Activated CD8-positive, alpha-beta memory T cell treated with anti-CD3 and anti-CD28 coated beads, Interleukin-2, amount 50 U/mL, for 24 hours (primary cell): ENCODE measurements around the gene OVCH1.
"Not testable (repeated sequence)": the region's sequence is repeated elsewhere in the genome, so short reads cannot be mapped to it uniquely, and the experiment has no call there.

Experiments used
- DNase-seq: peaks from one replicate; pipeline ENCODE4 v3.0.0-alpha.2; 2020; ENCODE audit errors: extremely low read depth

OVCH1 gene

DNA sequence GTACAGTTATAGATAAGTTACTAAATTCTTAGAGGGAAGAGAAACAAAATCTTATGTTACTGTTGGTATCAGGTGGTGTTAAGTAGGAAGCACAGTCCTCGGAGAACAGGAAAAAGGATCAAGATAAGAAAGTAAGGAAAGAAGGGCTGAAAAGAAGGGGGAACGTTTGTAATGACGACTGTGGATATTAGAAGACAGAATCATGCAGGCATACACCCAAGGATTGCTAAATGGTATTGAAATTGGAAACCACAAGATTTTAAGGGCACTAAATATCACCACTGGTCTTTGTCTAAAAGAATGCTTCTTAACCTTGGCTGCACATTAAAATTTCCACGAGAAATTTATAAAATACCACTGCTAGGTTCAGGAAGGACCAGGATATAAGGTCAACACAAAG lies 82.4 kb downstream of the OVCH1 start:
- no peak for DNase-seq

DNA sequence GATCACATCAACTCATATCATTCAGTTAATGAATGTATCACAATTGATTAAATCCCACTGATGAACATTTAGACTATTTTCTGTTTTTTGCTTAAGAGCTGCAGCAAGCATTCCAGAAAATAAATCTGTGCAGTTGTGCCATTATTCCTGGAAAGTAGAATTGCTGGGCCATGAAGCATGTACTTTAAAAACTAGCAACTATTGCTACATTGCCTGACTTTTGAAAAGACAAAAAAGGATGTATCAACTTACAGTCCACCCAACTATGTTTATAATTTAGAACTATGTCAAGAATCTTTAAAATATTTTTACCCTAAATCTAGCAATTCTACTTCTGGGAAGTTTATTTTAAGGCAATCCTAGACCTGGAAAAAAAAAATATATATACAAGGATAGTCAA lies 83.1 kb downstream of the OVCH1 start:
- DNase-seq: no peak

DNA sequence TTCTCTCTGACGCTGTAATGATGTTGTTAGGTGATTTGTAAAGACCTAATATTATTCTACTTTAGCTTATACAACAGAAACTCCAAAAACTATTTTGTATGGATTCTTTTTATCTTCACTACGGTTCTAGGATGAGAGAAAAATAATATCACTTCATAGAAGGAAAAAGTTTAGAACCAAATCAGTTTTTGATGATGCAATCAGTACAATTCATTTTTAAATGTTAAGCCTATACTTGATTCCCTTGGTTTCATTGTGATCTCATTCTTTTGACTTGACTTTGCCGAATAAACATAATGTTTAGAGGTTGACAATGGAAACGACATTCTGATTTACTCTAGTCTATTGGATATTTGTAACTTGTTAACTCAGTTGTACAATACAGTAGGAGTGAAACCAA lies 91.9 kb downstream of the OVCH1 start:
- DNase-seq: no peak

DNA sequence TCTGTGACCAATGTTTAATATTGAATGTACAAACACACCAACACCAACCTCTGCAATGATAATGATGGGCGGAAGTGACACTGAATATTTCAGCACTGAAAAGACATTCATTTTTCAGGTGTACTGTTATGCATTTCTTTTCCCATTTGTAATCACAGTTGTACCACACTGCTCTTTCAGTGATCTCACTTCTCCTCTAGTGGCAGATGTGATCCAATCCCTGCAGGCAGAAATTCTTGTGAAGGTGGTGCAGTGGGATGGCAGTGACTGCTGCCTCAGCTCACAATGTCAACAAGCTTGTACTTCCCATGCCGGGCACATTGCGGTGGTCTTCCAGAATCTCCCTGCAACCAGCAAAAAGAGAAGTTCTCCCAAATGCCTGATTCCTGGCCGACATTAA lies 93.5 kb downstream of the OVCH1 start:
- DNase-seq: no peak

DNA sequence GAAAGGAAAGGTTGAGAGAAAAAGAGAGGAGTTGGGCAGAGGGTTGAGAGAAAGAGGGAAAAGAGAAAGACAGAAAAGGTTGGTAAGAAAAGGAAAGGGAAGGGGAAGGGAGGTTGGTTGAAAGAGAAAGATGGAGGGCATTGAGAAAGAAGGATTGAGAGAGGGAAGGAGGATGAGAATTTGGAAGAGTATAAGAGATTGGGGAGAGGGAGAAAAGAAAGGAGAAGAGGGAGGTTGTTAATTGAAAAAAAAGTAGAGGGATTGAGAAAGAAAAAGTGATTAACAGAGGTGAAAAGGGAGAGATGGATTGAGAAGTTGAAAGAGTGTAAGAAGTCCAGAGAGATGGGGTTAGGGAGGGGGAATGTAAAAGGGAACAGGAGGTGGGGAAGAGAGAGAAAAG lies 95.0 kb downstream of the OVCH1 start:
- no peak for DNase-seq

DNA sequence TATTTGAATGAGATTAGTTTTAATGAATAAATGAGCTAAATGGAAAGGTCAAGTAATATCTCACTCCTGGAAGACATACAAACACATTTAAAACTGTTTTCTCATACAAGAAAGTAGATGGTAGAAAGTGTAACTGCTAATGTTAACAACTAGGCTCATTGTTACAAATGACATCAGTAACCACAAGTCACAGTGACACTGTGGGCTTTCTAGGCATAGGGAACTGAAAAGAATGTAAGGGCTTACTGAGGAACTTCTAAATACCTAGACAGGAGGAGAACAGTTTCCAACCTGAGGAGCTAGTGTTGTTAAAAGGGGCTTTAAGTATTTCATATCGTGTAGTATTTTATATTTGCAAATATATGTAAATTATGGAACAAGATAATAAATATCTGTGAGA lies 99.0 kb downstream of the OVCH1 start:
- no peak for DNase-seq

DNA sequence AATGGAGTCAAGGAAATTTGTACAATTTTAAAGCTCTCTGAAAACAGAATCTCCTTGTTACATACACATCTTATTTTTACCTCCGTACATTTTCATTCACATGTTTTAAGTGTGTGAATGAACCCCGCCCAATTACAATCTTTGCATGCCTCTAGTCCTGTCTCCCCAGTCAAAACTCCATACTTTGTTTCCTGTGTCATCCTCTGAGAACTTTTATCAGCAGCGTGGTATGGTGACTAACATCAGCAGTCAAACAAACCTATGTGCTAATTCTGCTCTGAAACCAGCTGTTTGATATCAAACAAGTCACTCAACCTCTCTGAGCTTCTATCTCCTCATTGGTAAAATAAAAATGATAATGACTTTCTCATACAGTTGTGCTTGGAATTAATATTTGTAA lies 100.7 kb downstream of the OVCH1 start:
- no peak for DNase-seq

DNA sequence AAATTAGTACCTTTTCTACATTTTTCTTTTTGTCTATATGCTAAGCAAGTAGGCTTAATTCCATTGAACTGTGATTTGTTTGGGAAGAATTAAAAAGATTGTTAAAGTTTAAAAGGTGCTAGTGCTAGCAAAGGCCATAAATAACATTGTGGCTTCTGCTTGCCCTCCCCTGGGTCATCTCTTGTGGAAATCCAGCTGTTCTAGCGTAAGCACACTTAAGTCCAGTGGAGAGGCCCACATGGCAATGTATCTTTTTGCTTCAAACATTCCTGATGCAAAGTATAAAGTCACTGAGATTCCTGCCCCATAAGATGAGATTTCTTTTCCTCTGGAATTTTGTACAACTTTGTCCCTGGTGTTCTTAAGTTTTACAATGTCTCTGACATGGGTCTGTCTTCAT lies 102.1 kb downstream of the OVCH1 start:
- no peak for DNase-seq

DNA sequence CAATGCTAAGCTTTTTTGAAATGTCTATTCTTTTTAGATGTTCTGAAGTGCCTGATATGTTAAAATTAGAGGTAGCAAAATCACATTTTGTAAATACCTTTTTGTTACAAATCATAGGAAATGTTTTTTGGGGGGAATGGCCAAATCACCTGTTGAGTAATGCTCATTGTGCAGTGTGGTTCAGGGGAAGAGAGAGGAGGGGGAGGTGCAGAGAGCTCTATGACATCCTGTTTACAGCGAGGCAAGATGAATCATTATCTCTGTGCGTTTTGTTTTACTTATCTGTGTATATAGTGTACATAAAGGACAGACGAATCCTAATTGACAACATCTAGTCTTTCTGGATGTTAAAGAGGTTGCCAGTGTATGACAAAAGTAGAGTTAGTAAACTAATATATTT lies 107.1 kb downstream of the OVCH1 start:
- not testable (repeated sequence) for DNase-seq

DNA sequence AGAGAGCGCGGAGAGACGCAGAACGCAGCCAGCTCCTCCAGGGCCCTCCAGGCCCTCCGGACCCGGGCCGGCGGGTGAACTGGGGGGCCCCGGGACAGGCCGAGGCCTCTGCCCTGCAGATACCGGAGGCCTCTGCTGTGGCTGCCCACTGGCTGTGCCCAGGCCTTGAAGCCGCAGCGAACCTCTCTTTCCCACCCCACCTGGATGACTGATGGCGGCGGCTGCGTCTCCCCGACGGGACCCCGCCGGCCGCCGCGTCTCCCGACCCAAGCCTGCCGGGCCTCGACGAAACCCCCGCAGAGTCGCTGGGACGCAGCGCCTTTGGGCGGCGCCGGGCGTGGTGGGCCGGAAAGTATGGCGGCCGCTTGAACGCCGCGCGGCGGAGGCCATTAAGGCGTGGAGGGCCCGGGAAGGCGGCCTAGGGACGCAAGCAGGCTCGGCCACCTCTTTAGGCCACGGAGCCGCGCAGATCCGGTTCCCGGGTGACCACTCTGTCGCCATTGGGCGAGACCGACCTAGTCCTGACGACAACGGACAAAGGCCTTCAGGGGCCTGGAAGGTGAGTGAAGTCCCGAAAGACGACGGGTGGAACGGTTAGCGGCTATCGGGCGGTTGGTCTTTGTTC lies 108.1 kb downstream of the OVCH1 start:
- no peak for DNase-seq

DNA sequence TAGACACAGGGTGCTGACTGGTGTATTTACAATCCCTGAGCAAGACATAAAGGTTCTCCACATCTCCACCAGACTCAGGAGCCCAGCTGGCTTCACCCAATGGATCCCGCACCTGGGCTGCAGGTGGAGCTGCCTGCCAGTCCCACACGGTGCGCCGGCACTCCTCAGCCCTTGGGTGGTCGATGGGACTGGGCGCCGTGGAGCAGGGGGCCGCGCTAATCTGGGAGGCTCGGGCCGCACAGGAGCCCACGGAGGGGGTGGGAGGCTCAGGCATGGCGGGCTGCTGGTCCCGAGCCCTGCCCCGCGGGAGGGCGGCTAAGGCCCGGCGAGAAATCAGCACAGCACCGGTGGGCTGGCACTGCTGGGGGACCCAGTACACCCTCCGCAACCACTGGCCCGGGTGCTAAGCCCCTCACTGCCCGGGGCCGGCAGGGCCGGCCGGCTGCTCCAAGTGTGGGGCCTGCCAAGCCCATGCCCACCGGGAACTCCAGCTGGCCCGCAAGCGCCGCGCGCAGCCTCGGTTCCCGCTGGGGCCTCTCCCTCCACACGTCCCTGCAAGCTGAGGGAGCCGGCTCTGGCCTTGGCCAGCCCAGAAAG lies 111.3 kb downstream of the OVCH1 start:
- not testable (repeated sequence) for DNase-seq

DNA sequence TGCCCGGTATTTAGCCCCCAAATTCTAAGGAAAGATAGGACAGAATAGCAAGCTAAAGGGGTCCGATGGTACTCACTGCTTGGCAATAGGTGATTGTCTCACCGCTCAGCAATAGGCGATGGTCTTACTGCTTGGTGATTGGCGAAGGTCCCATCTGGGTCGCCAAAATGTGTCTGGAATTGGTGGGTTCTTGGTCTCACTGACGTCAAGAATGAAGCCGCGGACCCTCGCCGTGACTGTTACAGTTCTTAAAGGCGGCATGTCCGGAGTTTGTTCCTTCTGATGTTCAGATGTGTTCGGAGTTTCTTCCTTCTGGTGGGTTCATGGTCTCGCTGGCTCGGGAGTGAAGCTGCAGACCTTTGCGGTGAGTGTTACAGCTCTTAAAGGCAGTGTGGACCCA lies 112.3 kb downstream of the OVCH1 start:
- not testable (repeated sequence) for DNase-seq

DNA sequence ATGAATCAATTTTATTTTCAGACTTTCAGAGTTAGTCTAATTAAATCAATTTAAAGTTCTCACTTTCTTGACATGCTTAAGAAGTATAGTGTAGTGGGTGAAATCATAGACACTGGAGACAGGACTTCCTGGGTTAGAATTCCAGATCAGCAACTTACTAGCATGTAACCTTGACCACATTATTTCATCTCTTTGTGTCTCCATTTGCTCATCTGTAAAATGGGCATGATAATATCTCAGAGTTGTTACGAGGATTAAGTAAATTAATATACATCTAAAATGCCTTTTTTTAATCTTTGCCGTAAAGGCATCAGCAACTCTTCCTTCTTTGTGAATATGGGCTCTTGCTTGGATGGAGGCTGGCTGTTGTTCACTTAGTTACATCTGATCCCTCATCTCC lies 115.2 kb downstream of the OVCH1 start:
- DNase-seq: no peak

DNA sequence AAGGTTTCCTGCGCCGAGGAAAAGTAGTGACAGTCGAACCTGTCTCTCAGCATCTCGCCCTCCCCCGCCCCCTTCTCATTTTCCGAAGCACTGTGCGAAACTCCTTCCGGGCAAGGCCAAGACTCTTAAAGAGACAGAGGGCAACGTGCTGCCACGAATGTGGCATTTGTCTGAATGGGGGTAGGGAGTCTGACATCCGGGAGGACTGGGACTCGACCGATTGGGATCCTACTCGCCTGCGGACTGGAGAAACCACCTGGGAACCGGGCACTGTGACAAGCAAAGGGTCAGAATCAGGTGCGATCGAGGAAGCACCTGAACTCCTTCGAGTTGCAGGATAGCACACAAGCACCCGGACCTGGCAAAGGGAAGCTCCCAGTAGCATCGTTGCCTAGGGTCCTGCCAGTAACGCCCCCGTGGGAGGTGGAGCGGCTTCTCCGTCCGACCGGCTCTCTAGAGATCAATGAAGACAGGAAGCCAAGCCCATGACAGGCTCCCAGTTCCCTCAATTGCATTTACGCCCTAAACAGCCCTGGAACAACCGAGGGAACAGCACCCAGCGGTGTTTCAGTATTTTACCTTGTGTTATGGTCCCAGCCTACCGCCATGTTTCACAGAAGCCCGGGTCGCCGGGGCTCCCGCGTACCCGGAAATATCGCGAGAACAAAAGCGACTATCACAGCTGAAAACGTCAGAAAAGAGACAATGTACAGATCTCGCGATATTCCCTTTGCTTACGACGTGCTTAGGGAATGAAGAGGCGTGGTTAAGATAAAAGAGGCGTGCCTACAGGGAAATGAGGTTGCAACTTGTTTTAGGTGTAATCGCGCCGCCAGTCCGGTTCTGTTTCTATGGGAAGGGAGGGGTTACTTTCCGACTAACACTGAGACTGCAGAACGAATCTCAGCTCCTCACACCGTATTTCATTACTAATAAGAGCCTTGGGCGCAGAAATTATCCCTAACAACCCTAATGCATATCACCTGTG lies 116.7 kb downstream of the OVCH1 start, which contains the start of gene ERGIC2:
Gene ERGIC2 (minus strand): TSS at position 637 of the 988 bp plus-strand sequence. CDS start 9,539 bp downstream, outside the sequence.
- peak; percentile 73 for DNase-seq
